Chondrocyte (in vitro differentiated cells): ENCODE data around the gene TMPRSS9. TPM values are rescaled to one million over a fixed set of nuclear protein-coding genes. Genes with fewer than 3 reads are reported as not detected.
"Not testable (repeated sequence)": the region's sequence is repeated elsewhere in the genome, so short reads cannot be mapped to it uniquely, and the experiment has no call there.

Experiments used
- DNase-seq: peaks from one replicate; pipeline ENCODE4 v3.0.0; 2021; ENCODE audit warnings: mixed read lengths, low spot score
- H3K27ac Mint-ChIP-seq: one replicate; pipeline ENCODE4 v1.8.0; 2021; ENCODE audit warnings: mild to moderate bottlenecking, moderate library complexity, mixed read lengths; ENCODE audit not compliant: unreplicated experiment
- H3K27me3 Mint-ChIP-seq: 2 replicates; pipeline ENCODE4 v1.8.0; 2021; ENCODE audit warnings: low read depth, mixed read lengths
- H3K36me3 Mint-ChIP-seq: 2 replicates; pipeline ENCODE4 v1.8.0; 2021; ENCODE audit warnings: low read depth, mixed read lengths
- H3K4me1 Mint-ChIP-seq: 2 replicates; pipeline ENCODE4 v1.8.0; 2021; ENCODE audit warnings: low read depth, mild to moderate bottlenecking, mixed read lengths
- H3K4me3 Mint-ChIP-seq: one replicate; pipeline ENCODE4 v1.8.0; 2021; ENCODE audit warnings: mild to moderate bottlenecking, moderate library complexity, mixed read lengths; ENCODE audit not compliant: unreplicated experiment
- H3K9me3 Mint-ChIP-seq: 2 replicates; pipeline ENCODE4 v1.8.0; 2021; ENCODE audit warnings: low read depth, mixed read lengths
- CTCF ChIP-seq: fragments of 200-600 bp; sonication (generic); IDR thresholded peaks from 2 replicates; pipeline ENCODE4 v1.5.0; 2021; ENCODE audit warnings: antibody characterized with exemption, mild to moderate bottlenecking, moderate library complexity
- total RNA-seq: library from RNA; stranded (reverse); gene quantifications from 3 replicates; pipeline ENCODE4 v1.2.1, GENCODE V29; 2021

Gene TMPRSS9
- total RNA-seq, 1 donor from 2014 or later: 0.15 TPM

GRCh38 chr19:2394442-2395292 lies 34.6 kb downstream of the TMPRSS9 start:
- no peak overlapping the region for H3K27ac Mint-ChIP-seq
- H3K4me3 Mint-ChIP-seq: no peak overlapping the region
- no peaks in the 10 kb centered on the region for H3K9me3 Mint-ChIP-seq
- DNase-seq: no peak
- H3K4me1 Mint-ChIP-seq: peaks cover 13% of the 10 kb centered on the region
- no peaks in the 10 kb centered on the region for H3K36me3 Mint-ChIP-seq
- H3K27me3 Mint-ChIP-seq: peaks cover 2% of the 10 kb centered on the region
- TF ChIP-seq CTCF: no peak

- peaks cover 13% of the 10 kb centered on the region for H3K4me1 Mint-ChIP-seq
- H3K36me3 Mint-ChIP-seq, H3K9me3 Mint-ChIP-seq, H3K27me3 Mint-ChIP-seq, H3K27ac Mint-ChIP-seq, H3K4me3 Mint-ChIP-seq, DNase-seq: not testable (repeated sequence)
These were observed 35.3 kb downstream of the TMPRSS9 start for GRCh38 chr19:2395293-2395829.

- H3K4me3 Mint-ChIP-seq, H3K36me3 Mint-ChIP-seq, DNase-seq, H3K9me3 Mint-ChIP-seq, H3K27ac Mint-ChIP-seq, H3K27me3 Mint-ChIP-seq: not testable (repeated sequence)
- peaks cover 11% of the 10 kb centered on the region for H3K4me1 Mint-ChIP-seq
These were observed 37.1 kb downstream of the TMPRSS9 start for GRCh38 chr19:2397173-2397572.

- Mint-ChIP-seq H3K9me3 (peaks cover 3% of the 10 kb centered on the region), H3K27me3 (no peaks in the 10 kb centered on the region), H3K4me1 (peaks cover 11% of the 10 kb centered on the region), H3K27ac (no peak overlapping the region), H3K36me3 (peaks cover 2% of the 10 kb centered on the region), H3K4me3 (no peak overlapping the region)
- no peak for DNase-seq
- no peak for TF ChIP-seq CTCF
These were observed 38.8 kb downstream of the TMPRSS9 start for GRCh38 chr19:2398735-2399305.

- Mint-ChIP-seq H3K27ac (no peak overlapping the region), H3K4me1 (peaks cover 3% of the 10 kb centered on the region), H3K9me3 (peaks cover 6% of the 10 kb centered on the region), H3K4me3 (no peak overlapping the region), H3K36me3 (peaks cover 2% of the 10 kb centered on the region), H3K27me3 (no peaks in the 10 kb centered on the region)
- DNase-seq: no peak
- no peak for TF ChIP-seq CTCF
These were observed 39.5 kb downstream of the TMPRSS9 start for GRCh38 chr19:2399582-2399981.

- no peak overlapping the region for H3K4me3 Mint-ChIP-seq
- peaks cover 5% of the 10 kb centered on the region for H3K4me1 Mint-ChIP-seq
- no peak for DNase-seq
- H3K36me3 Mint-ChIP-seq: peaks cover 2% of the 10 kb centered on the region
- peaks cover 14% of the 10 kb centered on the region for H3K9me3 Mint-ChIP-seq
- peaks cover 3% of the 10 kb centered on the region for H3K27me3 Mint-ChIP-seq
- no peak for TF ChIP-seq CTCF
- no peak overlapping the region for H3K27ac Mint-ChIP-seq
These were observed 48.2 kb downstream of the TMPRSS9 start for GRCh38 chr19:2408247-2408646.
